GM19455 (cell line): Measurements from ENCODE around the gene TXNDC11.

Experiments
- ATAC-seq: cut with Tn5 transposase; IDR thresholded peaks from one replicate; pipeline ENCODE4 v1.9.1; 2021; ENCODE audit not compliant: unreplicated experiment

Gene TXNDC11

DNA sequence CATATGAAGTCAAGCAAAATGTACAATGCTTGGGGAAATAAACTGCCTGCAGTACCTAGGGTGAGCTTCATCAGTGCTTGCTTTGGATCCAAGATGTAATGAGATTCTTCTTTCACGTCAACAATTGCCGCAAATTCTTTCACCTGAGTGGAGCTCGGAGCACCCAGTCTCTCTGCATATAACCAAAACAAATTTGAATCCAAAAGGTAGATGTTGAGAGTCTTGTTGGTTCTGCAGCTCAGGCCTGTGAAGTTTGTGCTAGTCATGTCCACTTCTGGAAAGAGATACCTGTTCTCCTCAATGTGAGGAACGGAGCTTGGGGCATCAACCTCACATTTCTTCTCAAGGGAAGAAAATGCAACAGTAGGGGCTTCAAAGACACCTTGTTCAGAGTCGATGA is 51.4 kb downstream of the TXNDC11 start:
- ATAC-seq = no peak

DNA sequence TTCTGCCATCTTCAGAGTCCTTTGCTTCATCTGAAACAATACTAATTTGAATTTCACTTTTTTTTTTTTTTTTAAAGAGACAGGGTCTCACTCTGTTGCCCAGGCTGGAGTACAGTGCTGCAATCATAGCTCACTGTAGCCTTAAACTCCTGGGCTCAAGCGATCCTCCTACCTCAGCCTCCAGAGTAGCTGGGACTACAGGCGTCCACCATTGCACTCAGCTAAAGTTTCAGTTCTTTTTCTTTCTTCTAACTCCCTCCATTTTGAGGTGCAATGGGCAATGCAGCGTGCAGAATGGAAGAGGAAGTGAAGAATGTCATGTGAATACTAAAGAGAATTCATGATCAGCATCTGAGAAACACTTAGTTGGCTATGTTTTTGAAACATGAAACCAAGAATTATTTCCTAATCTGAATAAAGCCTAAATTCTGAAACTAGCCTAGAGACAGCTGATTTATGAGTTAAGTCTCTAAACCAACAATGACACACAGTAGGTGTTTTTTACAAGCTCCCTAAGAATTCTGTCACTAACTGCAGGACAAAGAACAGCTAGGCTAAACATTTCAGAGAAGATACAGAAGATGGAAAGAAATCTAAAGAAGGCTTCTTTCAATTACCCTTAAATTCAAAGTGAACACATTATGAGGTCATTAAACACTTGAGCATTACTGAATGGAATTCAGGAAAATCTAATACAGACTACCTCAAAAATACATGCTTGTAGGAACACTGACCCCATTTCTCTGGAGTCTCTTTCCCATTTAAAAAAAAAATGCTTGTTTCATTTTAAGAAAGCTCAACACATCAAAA is 53.4 kb downstream of the TXNDC11 start:
- ATAC-seq = peak; percentile 78

DNA sequence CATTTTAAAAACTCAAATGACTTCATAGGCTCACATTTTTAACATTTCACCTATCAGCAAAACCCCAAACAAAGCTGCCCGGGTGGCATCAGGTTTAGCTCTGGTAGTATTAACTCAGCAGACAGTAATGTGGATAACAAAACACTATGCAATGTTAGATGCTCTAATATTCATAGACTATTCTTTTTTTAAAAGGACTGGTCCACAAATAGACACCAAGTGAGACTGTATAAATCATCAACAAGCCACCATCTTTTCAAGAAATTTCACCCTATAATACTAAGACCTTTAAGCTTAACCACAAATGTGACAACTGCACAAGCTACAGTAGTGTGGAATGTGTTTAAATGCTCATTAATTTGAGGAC is 54.2 kb downstream of the TXNDC11 start:
- no peak for ATAC-seq

DNA sequence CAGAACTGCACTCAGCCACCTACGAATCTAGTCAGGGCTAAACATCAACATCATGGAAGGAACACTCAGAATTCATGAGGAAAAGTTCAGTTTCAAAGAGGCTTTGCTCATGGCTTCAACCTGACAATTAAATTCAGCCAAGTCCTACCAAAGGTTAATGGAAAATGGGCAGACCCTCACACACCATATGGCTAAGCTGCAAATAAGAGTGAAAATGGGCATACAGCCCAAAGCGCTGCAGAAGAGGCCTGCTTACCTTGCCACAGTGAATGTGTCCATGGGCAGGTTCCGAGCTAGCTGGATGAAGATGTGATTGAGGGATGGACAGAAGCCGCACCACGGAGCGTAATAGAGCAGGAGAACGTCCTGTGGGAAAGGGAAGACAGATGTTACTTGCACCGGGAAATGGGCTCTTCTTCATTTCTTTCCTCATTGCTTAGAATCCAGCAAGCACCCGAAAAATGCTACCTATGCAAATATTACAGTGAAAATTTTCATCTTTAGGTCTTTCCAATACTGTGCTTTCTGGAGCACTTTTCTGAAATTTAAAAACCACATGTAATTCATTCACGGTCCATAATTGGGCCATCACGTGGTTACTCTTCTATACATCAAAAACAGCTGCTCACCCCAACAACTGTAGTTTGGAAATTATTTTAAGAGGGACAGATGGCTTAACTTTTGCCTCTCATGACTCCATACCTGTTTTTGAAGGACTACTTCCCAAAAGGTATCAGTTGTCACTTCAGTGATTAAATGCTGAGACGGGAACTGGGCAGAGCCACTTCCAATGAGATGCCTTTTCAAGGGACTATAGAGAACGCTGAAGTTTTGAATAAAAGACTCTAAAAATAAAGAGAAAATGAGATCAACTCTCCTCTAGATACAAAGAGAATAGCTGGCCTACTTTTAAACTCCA is 54.8 kb downstream of the TXNDC11 start:
- no peak for ATAC-seq

DNA sequence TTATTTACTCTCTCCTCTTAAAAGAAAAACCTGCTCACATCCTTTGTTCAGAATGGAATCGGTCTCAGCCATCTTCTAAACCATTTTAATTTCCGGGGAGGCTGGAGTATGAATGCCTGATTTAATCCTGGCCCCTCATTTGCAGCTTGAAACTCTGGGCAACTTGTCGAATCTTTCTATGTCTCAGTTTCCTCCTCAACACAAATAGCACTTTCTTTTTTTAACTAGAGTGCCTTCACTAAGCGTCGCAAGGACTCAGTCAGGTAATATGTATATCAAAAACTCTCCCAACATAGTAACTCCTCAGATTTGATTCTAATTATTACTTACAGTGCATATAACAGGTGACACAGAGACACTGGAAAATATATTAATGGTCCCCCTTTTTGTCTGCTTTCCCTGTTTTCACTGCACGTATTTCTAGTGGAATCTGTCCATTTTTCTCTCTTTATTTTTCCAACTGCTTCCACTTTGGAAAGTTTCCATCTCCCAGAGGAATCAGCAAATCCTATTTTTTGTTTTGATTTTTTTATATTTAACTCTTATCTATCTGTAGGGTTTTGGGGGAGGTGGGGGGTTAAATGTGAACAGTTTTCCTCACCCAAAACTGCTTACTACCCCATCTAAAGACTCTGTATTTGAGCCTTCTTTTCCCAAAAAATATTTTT is 55.8 kb downstream of the TXNDC11 start:
- ATAC-seq = no peak

DNA sequence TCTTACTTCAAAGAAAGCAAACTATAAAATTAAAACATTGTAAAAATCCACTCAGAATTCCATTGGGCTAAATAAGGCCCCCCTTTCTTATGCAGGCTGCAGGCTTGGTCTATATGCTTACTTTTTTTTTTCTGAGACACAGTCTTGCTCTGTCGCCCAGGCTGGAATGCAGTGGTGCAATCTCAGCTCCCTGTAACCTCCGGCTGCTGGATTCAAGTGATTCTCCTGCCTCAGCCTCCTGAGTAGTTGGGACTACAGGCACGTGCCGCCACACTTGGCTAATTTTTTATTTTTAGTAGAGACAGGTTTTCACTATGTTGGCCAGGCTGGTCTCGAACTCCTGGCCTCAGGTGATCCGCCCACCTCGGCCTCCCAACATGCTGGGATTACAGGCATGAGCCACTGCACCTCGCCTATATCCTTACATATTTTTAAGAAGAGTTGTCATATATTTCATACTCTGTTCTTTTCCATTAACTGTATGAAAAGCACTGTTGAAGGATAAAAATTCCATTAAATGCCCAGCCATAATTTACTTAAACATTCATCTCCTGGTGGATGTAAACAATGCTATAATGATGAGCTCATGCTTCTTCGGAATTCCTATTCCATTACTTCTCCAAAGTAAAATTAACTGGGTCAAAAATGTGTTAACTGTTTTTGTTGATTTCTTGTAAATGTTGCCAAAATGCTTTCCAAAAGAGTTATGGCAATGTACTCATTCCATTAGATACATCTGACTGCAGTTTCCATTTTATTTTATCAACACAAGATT is 56.6 kb downstream of the TXNDC11 start:
- no peak for ATAC-seq

GRCh38 chr16:11684231-11685025 is 58.2 kb downstream of the TXNDC11 start:
- no peak for ATAC-seq

DNA sequence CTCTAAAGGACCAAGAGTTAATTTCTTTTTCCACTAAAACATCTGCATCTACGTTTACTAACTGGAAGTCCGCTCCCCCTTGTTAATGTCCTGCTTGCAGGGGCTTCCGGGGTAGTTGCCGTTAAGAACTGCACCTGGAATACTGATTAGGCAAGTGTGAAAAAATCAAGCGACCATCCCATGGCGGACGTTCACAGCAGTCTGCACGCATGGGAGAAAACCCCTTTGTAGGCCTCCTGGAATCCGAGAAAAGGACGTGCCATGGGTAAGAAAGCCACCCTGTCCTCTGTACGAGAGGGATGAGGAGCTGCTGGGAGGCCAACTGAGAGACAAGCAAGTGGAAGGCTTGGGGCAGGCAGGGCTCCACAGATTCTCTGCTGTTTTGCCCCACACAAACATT is 59.5 kb downstream of the TXNDC11 start:
- no peak for ATAC-seq

DNA sequence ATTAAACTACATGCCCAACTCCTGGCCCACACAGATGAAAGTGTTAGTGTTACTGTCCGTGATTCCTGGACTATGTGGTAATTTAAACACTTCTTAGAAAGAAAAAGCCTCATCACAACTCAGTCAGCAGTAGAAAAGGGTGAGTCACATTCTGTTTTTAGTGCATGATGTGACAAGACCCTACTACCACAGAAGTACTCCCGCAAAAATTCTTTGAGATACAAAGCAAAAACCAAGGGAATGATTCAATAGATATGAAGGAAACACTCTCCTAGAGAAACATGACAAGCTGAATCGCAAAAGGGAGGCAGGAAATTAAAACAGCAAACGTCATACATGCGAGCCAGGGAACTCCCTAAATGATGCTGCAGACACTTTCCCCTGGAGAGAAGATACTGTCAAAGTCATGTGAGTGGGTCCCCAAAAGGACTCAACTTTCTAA is 60.0 kb downstream of the TXNDC11 start:
- ATAC-seq = no peak

- ATAC-seq = no peak
Observed at GRCh38 chr16:11681976-11682654, 60.5 kb downstream of the TXNDC11 start.

DNA sequence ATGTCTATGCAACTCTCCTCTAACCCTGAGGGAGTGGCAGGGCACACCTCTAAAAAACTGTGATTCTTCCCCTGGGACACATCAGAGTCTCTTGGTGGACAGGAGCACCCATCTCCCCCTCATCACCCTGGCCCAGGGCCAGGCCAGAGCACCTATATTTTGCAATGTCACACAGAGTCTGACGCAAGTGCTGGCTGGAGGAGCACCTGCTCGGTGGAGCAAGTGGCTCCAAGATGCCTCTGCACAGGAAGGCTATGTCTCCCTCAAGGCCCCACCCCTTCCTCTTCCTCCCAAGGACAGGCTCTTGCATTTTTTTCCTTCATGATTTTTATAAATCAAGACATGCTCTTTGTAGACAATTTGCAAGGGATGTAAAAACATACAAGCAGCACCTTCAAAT is 61.1 kb downstream of the TXNDC11 start:
- ATAC-seq = no peak

- no peak for ATAC-seq
Observed at GRCh38 chr16:11679941-11680911, 62.4 kb downstream of the TXNDC11 start.

DNA sequence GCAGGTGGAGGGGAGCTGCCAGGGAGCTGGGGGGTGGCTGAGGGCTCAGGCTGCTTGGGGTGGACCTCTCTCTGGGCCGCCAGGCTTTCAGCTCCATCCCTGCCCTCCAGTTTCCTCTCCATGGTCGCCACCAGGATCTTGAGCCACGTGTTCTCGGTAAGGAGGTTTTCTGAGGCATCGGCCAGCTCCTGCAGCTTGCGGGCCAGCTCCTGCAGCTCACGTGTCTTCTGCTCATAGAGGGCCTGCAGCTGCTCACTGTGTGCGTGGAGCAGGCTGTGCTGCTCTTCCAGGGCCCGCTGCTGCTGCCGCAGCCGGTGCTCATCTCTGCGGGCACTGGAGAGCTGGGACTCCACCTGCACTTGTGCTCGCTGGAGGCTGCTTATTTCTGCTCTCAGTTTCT is 63.4 kb downstream of the TXNDC11 start:
- no peak for ATAC-seq

DNA sequence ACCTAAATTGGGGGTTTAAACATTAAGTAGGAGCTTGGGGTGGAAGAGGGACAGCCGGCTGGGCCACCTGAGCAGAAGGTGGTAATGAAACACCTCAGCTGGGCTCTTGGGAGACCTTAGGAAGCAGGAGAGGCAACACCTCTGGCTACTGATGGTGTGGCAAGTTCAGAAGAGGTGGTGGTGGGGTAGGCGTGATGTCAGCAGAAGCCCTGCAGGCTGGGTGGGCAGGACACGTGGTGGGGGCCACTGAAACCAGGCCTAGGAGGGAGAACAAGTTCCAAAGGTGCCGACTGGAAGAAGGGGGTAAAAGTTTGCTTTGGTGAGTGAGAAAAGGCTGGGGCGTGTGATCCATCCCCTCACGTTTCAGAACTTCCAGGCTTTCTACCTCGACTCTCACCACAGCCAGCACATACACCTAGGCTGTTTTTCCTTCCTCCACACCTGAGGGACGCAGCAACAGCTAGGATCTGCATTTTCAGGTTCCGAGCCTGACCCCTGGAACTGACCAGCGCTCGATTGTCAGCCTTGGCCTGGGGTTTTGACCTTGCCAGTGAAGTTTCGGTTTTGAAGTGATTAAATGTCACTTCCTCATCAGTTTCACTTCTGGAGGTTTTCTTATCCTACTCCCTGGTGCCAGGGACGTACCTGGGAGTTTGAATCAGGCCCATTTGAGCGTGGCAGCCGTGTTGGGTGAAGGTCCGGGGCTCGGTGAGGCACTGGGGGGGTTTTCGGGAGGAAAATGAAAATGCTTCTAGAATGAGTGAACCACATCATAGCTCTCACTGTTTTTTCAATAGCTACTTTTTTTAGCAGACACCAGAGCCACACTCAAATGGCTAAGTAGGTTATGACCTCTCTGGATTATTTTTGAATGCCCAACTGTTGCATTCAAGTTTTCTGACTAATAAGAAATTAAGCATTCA is 64.4 kb downstream of the TXNDC11 start:
- no peak for ATAC-seq

GRCh38 chr16:11677451-11677951 is 65.2 kb downstream of the TXNDC11 start:
- no peak for ATAC-seq

GRCh38 chr16:11676799-11677198 is 65.9 kb downstream of the TXNDC11 start:
- ATAC-seq = no peak
